Fibroblast of pulmonary artery (primary cell): ENCODE results near the gene MYOT.
A peak's percentile ranks its signal among the peaks of the same experiment; 100 is the strongest.

Experiments used
- DNase-seq: peaks from one replicate; pipeline ENCODE4 v3.0.0-alpha.2; 2010; ENCODE audit warnings: low read depth
- H3K4me3 ChIP-seq: replicated peaks from 2 replicates; pipeline ENCODE4 v1.5.1; 2011; ENCODE audit warnings: low read depth, mild to moderate bottlenecking, control low read depth, low read length, moderate library complexity
- CTCF ChIP-seq: IDR thresholded peaks from 2 replicates; pipeline ENCODE4 v1.5.1; 2011; ENCODE audit warnings: mild to moderate bottlenecking, control low read depth, low read length, inconsistent platforms; ENCODE audit errors: missing control alignments

MYOT gene

GRCh38 chr5:137933491-137933911 lies 65.8 kb downstream of the MYOT start:
- no peak for TF ChIP-seq CTCF
- DNase-seq, result peak; percentile 33
- H3K4me3 ChIP-seq, result no peak overlapping the region

- no peak for TF ChIP-seq CTCF
- H3K4me3 ChIP-seq, result no peak overlapping the region
- DNase-seq, result no peak
Observed at GRCh38 chr5:137935190-137935589, 67.5 kb downstream of the MYOT start.

DNA sequence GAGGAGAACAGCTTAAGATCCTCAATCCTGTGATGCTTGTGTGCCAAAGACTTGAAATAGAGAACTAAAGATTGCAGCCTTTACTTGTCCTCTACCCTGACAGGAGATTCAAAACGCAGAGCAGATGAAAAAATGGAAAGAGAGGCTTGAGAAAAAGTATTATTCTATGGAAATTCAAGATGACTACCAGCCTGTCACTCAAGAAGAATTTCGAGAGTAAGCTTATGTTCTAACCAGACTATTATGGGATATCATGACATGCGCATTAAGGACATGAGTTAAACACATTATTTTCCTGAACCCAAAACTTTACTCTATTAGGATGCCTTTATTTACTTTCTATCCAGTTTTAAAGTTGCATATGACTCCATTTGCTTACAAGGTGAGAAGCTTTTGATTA lies 68.0 kb downstream of the MYOT start:
- H3K4me3 ChIP-seq, result no peak overlapping the region
- TF ChIP-seq CTCF, result no peak
- no peak for DNase-seq
